HEK293T (cell line): ENCODE data around the gene MKRN2OS.

Experiments
- BHLHE40 ChIP-seq: fragments of 450-650 bp; IDR thresholded peaks from 2 replicates; pipeline ENCODE4 v1.6.1; 2016; ENCODE audit warnings: mild to moderate bottlenecking, moderate library complexity, borderline replicate concordance
- FOXA1 ChIP-seq: fragments of 450-650 bp; IDR thresholded peaks from 2 replicates; pipeline ENCODE4 v1.6.1; 2016; ENCODE audit warnings: mild to moderate bottlenecking
- FOXK2 ChIP-seq: fragments of 450-650 bp; IDR thresholded peaks from 2 replicates; pipeline ENCODE4 v1.6.1; 2016; ENCODE audit warnings: mild to moderate bottlenecking
- HDGF ChIP-seq: fragments of 450-650 bp; IDR thresholded peaks from 2 replicates; pipeline ENCODE4 v1.6.1; 2017; ENCODE audit warnings: antibody characterized with exemption, borderline replicate concordance
- SP1 ChIP-seq: fragments of 450-650 bp; IDR thresholded peaks from 2 replicates; pipeline ENCODE4 v1.6.1; 2017

DNA sequence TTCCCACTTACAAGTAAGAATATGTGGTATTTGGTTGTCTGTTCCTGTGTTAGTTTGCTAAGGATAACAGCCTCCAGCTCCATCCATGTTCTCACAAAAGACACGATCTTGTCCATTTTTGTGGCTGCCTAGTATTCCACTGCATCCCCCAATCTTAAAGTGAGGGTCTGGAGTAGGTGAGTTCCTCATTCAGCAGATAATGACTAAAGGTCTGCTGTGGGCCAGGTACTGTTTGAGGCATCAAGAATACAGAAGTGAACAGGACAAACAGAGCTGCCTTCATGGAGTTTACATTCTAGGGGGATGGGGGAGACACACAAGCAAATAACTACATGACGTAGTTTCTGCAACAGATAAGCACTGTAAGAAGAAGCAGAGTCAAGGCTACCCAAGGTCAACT, 24.3 kb downstream of the MKRN2OS start:
- TF ChIP-seq FOXA1 (no peak), BHLHE40 (no peak), FOXK2 (no peak), SP1 (no peak), HDGF (no peak)
